ENCODE measurements around the gene BRSK2.

DNA sequence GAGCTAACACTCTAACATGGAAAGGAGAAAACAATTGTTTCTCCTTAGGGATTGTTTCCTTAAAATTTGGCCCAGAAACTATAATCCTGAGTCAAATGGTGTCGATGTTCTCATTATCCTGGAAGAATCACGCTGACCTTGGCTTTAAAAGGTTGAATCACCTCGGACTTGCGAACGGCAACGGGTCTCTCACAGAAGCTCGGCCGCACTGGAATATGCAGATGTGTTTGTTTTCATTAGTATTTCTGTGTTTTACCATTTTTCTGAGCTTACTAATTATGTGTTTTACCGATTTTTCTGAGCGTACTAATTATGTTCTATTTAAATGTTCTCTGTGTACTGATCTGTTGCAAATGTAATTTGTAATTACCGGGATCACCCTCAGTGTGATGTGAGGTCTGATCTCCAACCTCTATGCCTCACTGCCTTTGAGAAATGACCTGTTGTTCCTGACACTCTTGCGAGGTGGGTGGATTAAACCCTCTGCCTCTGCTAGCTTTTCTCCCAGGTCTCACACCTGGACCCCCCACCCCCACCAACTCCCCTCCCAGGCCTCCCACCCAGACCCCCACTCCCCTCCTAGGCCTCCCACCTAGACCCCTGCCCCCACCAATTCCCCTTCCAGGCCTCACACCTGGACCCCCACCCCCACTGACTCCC is 38.3 kb upstream of the BRSK2 start:
- TF ChIP-seq, protein P1, sequence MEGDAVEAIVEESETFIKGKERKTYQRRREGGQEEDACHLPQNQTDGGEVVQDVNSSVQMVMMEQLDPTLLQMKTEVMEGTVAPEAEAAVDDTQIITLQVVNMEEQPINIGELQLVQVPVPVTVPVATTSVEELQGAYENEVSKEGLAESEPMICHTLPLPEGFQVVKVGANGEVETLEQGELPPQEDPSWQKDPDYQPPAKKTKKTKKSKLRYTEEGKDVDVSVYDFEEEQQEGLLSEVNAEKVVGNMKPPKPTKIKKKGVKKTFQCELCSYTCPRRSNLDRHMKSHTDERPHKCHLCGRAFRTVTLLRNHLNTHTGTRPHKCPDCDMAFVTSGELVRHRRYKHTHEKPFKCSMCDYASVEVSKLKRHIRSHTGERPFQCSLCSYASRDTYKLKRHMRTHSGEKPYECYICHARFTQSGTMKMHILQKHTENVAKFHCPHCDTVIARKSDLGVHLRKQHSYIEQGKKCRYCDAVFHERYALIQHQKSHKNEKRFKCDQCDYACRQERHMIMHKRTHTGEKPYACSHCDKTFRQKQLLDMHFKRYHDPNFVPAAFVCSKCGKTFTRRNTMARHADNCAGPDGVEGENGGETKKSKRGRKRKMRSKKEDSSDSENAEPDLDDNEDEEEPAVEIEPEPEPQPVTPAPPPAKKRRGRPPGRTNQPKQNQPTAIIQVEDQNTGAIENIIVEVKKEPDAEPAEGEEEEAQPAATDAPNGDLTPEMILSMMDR (IDR thresholded peaks at IDR 0.05): no peak
- TF ChIP-seq EP300 (IDR thresholded peaks at IDR 0.05) (no peak), POLR2A (IDR thresholded peaks at IDR 0.05) (no peak), POLR2AphosphoS5 (IDR thresholded peaks at IDR 0.05) (no peak)

Measured in upper lobe of left lung (tissue), 4 donors.